GM12874 (cell line): ENCODE data around the gene HOXD1.

Source experiments
- CTCF ChIP-seq: IDR thresholded peaks from 2 replicates; pipeline ENCODE4 v1.5.1; 2011; ENCODE audit warnings: low read depth, mild to moderate bottlenecking, control low read depth, low read length, moderate library complexity; ENCODE audit not compliant: insufficient read depth

Gene HOXD1

GRCh38 chr2:176156807-176157498 lies 31.5 kb upstream of the HOXD1 start, which contains the start of gene HOXD3:
HOXD3 (plus strand) TSS chr2:176157307; CDS start chr2:176169115, 11,808 bp downstream.
- TF ChIP-seq CTCF = no peak

GRCh38 chr2:176157499-176158185 lies 30.8 kb upstream of the HOXD1 start:
- TF ChIP-seq CTCF = no peak

GRCh38 chr2:176158186-176158591 lies 30.3 kb upstream of the HOXD1 start:
- TF ChIP-seq CTCF = no peak

- TF ChIP-seq CTCF = no peak
These were observed 29.4 kb upstream of the HOXD1 start for GRCh38 chr2:176158855-176159662.

- TF ChIP-seq CTCF = no peak
These were observed 28.7 kb upstream of the HOXD1 start for GRCh38 chr2:176159663-176160250.

- no peak for TF ChIP-seq CTCF
These were observed 28.1 kb upstream of the HOXD1 start for GRCh38 chr2:176160251-176160985.
